DOHH2 (cell line): Measurements from ENCODE around the gene PRDM2.
A peak's percentile ranks its signal among the peaks of the same experiment; 100 is the strongest.

Experiments used
- H3F3A ChIP-seq: fragments of 200-600 bp; sonication (generic), shearing (Covaris generic); 2 replicates; pipeline ENCODE4 v1.6.0; 2016; ENCODE audit warnings: antibody characterized with exemption, mild to moderate bottlenecking; ENCODE audit not compliant: control insufficient read depth, insufficient read depth
- H3K27ac ChIP-seq: fragments of 200-600 bp; sonication (generic); 2 replicates; pipeline ENCODE4 v1.5.1; 2014; ENCODE audit warnings: low read depth, mild to moderate bottlenecking, low read length, moderate library complexity
- H3K27me3 ChIP-seq: fragments of 200-600 bp; sonication (generic); 2 replicates; pipeline ENCODE4 v1.6.1; 2014; ENCODE audit warnings: mild to moderate bottlenecking, low read length, mixed read lengths; ENCODE audit not compliant: control insufficient read depth
- H3K36me3 ChIP-seq: fragments of 200-600 bp; sonication (generic); 2 replicates; pipeline ENCODE4 v1.6.1; 2014; ENCODE audit warnings: mild to moderate bottlenecking, low read length, moderate library complexity, mixed read lengths; ENCODE audit not compliant: control insufficient read depth
- H3K4me1 ChIP-seq: fragments of 200-600 bp; sonication (generic); 2 replicates; pipeline ENCODE4 v1.6.1; 2014; ENCODE audit warnings: mild to moderate bottlenecking, low read length, mixed read lengths; ENCODE audit not compliant: control insufficient read depth
- H3K4me2 ChIP-seq: fragments of 200-600 bp; sonication (generic); 2 replicates; pipeline ENCODE4 v1.6.0; 2014; ENCODE audit warnings: mild to moderate bottlenecking, low read length, moderate library complexity
- H3K4me3 ChIP-seq: fragments of 200-600 bp; sonication (generic); 2 replicates; pipeline ENCODE4 v1.5.1; 2014; ENCODE audit warnings: mild to moderate bottlenecking, low read length, mixed read lengths
- H3K79me2 ChIP-seq: fragments of 200-600 bp; sonication (generic); 2 replicates; pipeline ENCODE4 v1.6.1; 2014; ENCODE audit warnings: mild to moderate bottlenecking, low read length, mixed read lengths; ENCODE audit not compliant: control insufficient read depth
- H3K9me2 ChIP-seq: fragments of 200-600 bp; sonication (generic); replicated peaks from 2 replicates; pipeline ENCODE4 v1.6.1; 2014; ENCODE audit warnings: mild to moderate bottlenecking, low read length, mixed read lengths; ENCODE audit not compliant: control insufficient read depth
- H3K9me3 ChIP-seq: fragments of 200-600 bp; sonication (generic); 2 replicates; pipeline ENCODE4 v1.6.1; 2014; ENCODE audit warnings: antibody characterized with exemption, low read length, mixed read lengths; ENCODE audit not compliant: control insufficient read depth, insufficient read depth
- H4K20me1 ChIP-seq: fragments of 200-600 bp; sonication (generic); 2 replicates; pipeline ENCODE4 v1.6.0; 2014; ENCODE audit warnings: low read depth, mild to moderate bottlenecking, antibody characterized with exemption, low read length, moderate library complexity; ENCODE audit not compliant: control insufficient read depth, insufficient read depth
- EZH2phosphoT487 ChIP-seq: fragments of 200-600 bp; sonication (generic); IDR thresholded peaks from 2 replicates; pipeline ENCODE4 v1.6.1; 2017; ENCODE audit warnings: borderline replicate concordance, mild to moderate bottlenecking, antibody characterized with exemption, low read length, moderate library complexity, mixed read lengths
- TF ChIP-seq, protein P1 (sequence below): fragments of 200-600 bp; sonication (generic); IDR thresholded peaks from one replicate; pipeline ENCODE4 v1.5.1; 2014; ENCODE audit warnings: antibody characterized with exemption, mild to moderate bottlenecking, low read depth, low read length; ENCODE audit not compliant: poor library complexity, severe bottlenecking

The PRDM2 gene

DNA sequence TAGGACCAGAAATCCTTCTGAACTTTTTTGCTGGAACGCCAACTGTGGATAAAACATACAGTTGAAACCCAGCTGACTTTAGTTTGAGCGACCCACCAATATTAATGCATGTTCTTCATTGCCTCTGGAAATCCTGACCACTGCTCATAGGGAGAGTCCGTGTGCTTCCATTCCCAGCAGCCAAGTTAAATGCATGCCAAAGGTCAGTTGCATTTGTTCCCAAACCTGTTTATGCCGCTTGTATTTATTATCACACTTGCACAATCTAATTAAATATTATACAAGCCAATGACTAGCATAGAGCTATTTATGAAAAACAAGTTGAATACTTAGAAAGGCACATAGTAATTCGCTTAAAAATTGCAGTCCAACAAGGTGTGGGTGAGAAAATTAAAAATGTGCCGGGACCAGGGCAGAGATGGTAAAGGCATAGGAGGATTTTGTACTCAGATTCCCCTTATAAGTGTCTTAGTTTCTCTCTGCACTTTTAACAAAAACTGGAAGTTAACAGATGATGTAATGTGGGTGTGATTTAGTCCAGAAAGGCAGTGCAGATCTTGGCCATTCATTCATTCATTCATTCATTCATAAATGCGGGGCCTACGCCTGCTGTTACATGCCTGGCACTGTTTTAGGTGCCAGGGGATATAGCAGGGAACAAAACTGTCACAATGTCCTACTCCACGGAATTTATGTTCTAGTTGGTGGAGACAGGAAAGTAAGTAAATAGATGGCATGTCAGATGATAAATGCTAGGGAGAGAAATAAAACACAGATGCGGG, 99.7 kb downstream of the PRDM2 start:
- Histone ChIP-seq H3K79me2 (peaks cover 20% of the 10 kb centered on the region), H3F3A (peaks cover 28% of the 10 kb centered on the region), H3K9me2 (no peaks in the 10 kb centered on the region), H3K36me3 (peaks cover 20% of the 10 kb centered on the region), H3K4me1 (peaks cover 72% of the 10 kb centered on the region), H3K4me2 (no peak overlapping the region), H3K27me3 (no peaks in the 10 kb centered on the region), H3K9me3 (no peaks in the 10 kb centered on the region), H4K20me1 (peaks cover 3% of the 10 kb centered on the region), H3K27ac (no peak overlapping the region), H3K4me3 (no peak overlapping the region)
- TF ChIP-seq EZH2phosphoT487 = no peak
- TF ChIP-seq, protein P1, sequence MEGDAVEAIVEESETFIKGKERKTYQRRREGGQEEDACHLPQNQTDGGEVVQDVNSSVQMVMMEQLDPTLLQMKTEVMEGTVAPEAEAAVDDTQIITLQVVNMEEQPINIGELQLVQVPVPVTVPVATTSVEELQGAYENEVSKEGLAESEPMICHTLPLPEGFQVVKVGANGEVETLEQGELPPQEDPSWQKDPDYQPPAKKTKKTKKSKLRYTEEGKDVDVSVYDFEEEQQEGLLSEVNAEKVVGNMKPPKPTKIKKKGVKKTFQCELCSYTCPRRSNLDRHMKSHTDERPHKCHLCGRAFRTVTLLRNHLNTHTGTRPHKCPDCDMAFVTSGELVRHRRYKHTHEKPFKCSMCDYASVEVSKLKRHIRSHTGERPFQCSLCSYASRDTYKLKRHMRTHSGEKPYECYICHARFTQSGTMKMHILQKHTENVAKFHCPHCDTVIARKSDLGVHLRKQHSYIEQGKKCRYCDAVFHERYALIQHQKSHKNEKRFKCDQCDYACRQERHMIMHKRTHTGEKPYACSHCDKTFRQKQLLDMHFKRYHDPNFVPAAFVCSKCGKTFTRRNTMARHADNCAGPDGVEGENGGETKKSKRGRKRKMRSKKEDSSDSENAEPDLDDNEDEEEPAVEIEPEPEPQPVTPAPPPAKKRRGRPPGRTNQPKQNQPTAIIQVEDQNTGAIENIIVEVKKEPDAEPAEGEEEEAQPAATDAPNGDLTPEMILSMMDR = no peak

DNA sequence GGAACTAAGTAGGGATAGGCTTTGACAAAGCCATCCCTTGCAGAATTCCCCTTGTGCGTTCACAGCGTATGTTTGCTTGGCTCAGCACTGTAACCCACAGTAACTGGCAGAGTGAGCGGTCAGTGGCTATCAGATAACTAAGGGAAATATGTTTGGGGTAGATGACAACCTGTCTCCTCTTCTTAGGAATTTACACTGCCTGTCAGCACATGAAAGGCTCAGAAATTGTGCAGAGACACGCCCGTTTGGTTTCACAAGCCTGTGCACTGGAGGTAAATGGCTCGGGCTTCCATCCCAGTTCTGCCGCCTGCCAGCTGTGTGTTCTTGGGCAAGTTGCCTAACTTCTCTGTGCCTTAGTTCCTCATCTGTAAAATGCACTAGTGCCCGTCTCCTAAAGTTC, 101.2 kb downstream of the PRDM2 start:
- H3K36me3 ChIP-seq = peaks cover 6% of the 10 kb centered on the region
- no peaks in the 10 kb centered on the region for H3K27me3 ChIP-seq
- no peaks in the 10 kb centered on the region for H3K9me3 ChIP-seq
- peaks cover 14% of the 10 kb centered on the region for H3F3A ChIP-seq
- peaks cover 7% of the 10 kb centered on the region for H3K79me2 ChIP-seq
- peaks cover 3% of the 10 kb centered on the region for H4K20me1 ChIP-seq
- no peak for TF ChIP-seq EZH2phosphoT487
- TF ChIP-seq, protein P1 = no peak
- H3K27ac ChIP-seq = no peak overlapping the region
- H3K4me2 ChIP-seq = peak overlapping the region; percentile 24; the same call in 1 of the 2 replicates
- H3K4me1 ChIP-seq = peaks cover 57% of the 10 kb centered on the region
- no peaks in the 10 kb centered on the region for H3K9me2 ChIP-seq
- H3K4me3 ChIP-seq = no peak overlapping the region

DNA sequence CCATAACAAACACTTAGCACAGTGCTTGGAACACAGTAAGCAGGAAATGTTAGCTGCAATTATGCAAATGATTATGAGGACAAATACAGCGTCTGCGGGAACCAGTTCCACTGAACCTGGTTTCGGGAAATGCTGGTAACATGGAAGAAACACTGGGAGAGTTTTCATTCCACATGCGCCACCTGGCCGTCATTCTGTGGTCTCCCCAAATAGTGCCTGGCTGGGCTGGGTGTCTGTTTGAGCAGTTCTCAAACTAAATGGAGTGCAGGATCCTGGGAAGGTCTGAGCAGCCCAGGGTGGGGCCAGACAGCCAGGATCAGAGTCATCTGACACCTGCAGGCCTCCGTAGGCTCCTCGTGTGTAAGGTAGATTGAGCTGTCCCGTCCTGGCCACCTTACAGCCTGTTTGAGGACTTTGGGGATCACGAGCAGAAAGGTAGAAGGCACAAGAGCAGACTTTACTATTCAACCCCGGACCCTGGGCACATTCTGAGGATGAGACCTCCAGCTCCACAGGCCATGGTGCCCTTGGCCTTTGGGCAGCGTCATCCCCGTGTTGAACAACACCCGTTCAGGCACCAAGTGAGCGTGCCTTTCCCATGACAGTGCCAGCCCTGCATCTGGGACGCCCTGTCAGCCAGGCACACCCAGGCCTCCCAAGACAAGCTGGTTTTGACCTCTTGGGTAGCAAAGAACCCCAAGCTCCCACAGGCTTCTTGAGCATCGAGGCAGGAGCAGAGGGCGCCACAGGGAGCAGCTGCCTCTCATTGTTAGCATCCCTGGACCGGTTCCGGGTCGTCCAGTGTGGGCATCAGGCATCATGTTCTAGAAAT, 101.9 kb downstream of the PRDM2 start:
- no peak overlapping the region for H3K27ac ChIP-seq
- peaks cover 3% of the 10 kb centered on the region for H4K20me1 ChIP-seq

More for the DNA sequence above, 101.9 kb downstream of the PRDM2 start:
- TF ChIP-seq, protein P1 = no peak
- no peak for TF ChIP-seq EZH2phosphoT487
- Histone ChIP-seq H3K36me3 (peaks cover 5% of the 10 kb centered on the region), H3K4me2 (peak overlapping the region; percentile 24; the same call in 1 of the 2 replicates), H3K9me2 (no peaks in the 10 kb centered on the region), H3K9me3 (no peaks in the 10 kb centered on the region), H3K27me3 (no peaks in the 10 kb centered on the region), H3F3A (peaks cover 11% of the 10 kb centered on the region), H3K4me3 (no peak overlapping the region), H3K79me2 (peaks cover 6% of the 10 kb centered on the region; the same call in 1 of the 2 replicates), H3K4me1 (peaks cover 57% of the 10 kb centered on the region)
